ENCODE results near the gene TCF12. TPM values are rescaled to one million over a fixed set of nuclear protein-coding genes. Genes with fewer than 3 reads are reported as not detected.
A peak's percentile ranks its signal among the peaks of the same experiment; 100 is the strongest.

Gene TCF12
- total and polyA plus RNA-seq, 11 donors: 6.5 to 77.3 (median 43.5) TPM

- TF ChIP-seq POLR2A (IDR thresholded peaks at IDR 0.05) (no peak), CTCF (IDR thresholded peaks at IDR 0.05) (no peak)
- no peak overlapping the region for H3K27ac ChIP-seq
- H3K27me3 ChIP-seq: no peaks in the 10 kb centered on the region
- H3K36me3 ChIP-seq: no peaks in the 10 kb centered on the region
- WGBS, 4 donors: 21 to 41% (median 35%) methylated on average over 1 of the region's 1 CpG
- intact Hi-C loops (cut with DNase I): loop anchor here in 3 of 10 donors (10.0 kb wide), 3 partner anchors 48 to 158 kb away; no protein-coding TSS in a partner anchor
- no peak overlapping the region for H3K4me3 ChIP-seq
- no peaks in the 10 kb centered on the region for H3K9me3 ChIP-seq
- peaks cover 0 to 91% (median 47%) of the 10 kb centered on the region in 12 donors for H3K4me1 ChIP-seq
- DNase-seq (no peak), ATAC-seq (no peak)
Observed at GRCh38 chr15:56982987-56983386, 64.5 kb downstream of the TCF12 start.

- intact Hi-C loops (cut with DNase I): loop anchor here in 3 of 10 donors (10.0 kb wide), 3 partner anchors 50 to 160 kb away; no protein-coding TSS in a partner anchor
- Histone ChIP-seq H3K27me3 (no peaks in the 10 kb centered on the region), H3K36me3 (no peaks in the 10 kb centered on the region), H3K4me1 (peaks cover 0 to 92% (median 57%) of the 10 kb centered on the region in 12 donors), H3K4me3 (no peak overlapping the region), H3K9me3 (no peaks in the 10 kb centered on the region), H3K27ac (peak overlapping the region in 5 of 12 donors; percentile 21 to 78 (median 34))
- no peak for DNase-seq
- ATAC-seq: peak in 3 of 4 donors; percentile 41 to 71 (median 60)
- WGBS, 4 donors: 35 to 50% (median 38%) methylated on average over 3 of the region's 3 CpGs
- TF ChIP-seq POLR2A (IDR thresholded peaks at IDR 0.05) (no peak), CTCF (IDR thresholded peaks at IDR 0.05) (no peak)
Observed at GRCh38 chr15:56984681-56985481, 66.4 kb downstream of the TCF12 start.

GRCh38 chr15:56985856-56986255 is 67.4 kb downstream of the TCF12 start:
- DNase-seq (no peak), ATAC-seq (no peak)
- Histone ChIP-seq H3K27ac (peak overlapping the region in 2 of 12 donors; percentile 45 to 78), H3K4me3 (no peak overlapping the region), H3K4me1 (peaks cover 0 to 83% (median 55%) of the 10 kb centered on the region in 12 donors), H3K9me3 (no peaks in the 10 kb centered on the region), H3K36me3 (no peaks in the 10 kb centered on the region), H3K27me3 (no peaks in the 10 kb centered on the region)
- WGBS, 4 donors: 75 to 90% (median 82%) methylated on average over 1 of the region's 1 CpG
- intact Hi-C loops (cut with DNase I): loop anchor here in 3 of 10 donors (10.0 kb wide), 3 partner anchors 51 to 161 kb away; no protein-coding TSS in a partner anchor
- TF ChIP-seq CTCF (IDR thresholded peaks at IDR 0.05): no peak
- no peak for TF ChIP-seq POLR2A (IDR thresholded peaks at IDR 0.05)

- ATAC-seq: no peak
- no peak for TF ChIP-seq POLR2A (IDR thresholded peaks at IDR 0.05)
- TF ChIP-seq CTCF (IDR thresholded peaks at IDR 0.05): no peak
- 76 to 89% (median 81%) methylated on average over 3 of the region's 3 CpGs for WGBS, 4 donors
- H3K27ac ChIP-seq: no peak overlapping the region
- no peaks in the 10 kb centered on the region for H3K9me3 ChIP-seq
- no peak for DNase-seq
- intact Hi-C loops (cut with DNase I): loop anchor here in 3 of 10 donors (10.0 kb wide), 3 partner anchors 52 to 162 kb away; no protein-coding TSS in a partner anchor
- H3K4me1 ChIP-seq: peaks cover 0 to 72% (median 55%) of the 10 kb centered on the region in 12 donors
- no peak overlapping the region for H3K4me3 ChIP-seq
- H3K27me3 ChIP-seq: no peaks in the 10 kb centered on the region
- H3K36me3 ChIP-seq: no peaks in the 10 kb centered on the region
Observed at GRCh38 chr15:56987286-56987685, 68.8 kb downstream of the TCF12 start.
